Amniotic stem cell (primary cell): ENCODE data around the gene LYPD5.
A peak's percentile ranks its signal among the peaks of the same experiment; 100 is the strongest.
"Not testable (repeated sequence)": the region's sequence is repeated elsewhere in the genome, so short reads cannot be mapped to it uniquely, and the experiment has no call there.

Experiments
- DNase-seq: peaks from one replicate; lab custom pipeline; 2025; lab: John Stamatoyannopoulos, UW

The LYPD5 gene, protein sequence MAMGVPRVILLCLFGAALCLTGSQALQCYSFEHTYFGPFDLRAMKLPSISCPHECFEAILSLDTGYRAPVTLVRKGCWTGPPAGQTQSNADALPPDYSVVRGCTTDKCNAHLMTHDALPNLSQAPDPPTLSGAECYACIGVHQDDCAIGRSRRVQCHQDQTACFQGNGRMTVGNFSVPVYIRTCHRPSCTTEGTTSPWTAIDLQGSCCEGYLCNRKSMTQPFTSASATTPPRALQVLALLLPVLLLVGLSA

DNA sequence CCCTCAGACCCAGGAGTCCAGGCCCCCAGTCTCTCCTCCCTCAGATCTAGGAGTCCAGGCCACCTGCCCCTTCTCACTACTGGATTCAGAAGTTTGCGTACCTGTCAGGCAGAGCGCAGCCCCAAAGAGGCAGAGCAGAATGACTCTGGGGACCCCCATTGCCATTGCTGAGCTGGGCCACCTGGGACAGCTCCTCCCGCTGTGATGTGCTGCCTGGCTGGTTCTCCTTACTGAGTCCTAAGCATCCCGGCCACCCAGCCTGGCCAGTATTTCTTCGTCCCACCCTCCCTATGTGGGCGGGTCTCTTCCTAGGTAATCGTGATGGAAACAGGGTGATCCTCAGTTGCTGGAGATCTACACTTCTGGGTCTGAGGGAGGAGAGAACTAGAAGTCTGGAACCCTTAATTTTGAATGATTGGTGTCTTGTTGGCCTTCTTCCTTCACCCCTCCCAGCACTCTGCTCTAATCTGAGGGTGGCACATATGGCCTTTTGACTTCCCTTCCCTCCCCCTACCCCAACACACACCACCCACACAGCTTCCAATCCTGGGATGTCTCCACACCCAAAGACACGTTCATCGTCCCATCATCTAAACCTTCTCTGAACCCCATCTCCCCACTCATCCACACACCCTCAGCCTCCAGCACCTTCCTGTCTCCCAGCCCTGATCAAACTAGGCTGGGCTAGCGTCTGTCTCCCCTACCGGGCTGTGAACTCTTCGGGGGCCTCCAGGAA, at the start of gene LYPD5:
Gene LYPD5 (minus strand): TSS at position 232 of the 736 bp plus-strand sequence. CDS start 67 bp downstream, at position 165.
- DNase-seq = no peak

DNA sequence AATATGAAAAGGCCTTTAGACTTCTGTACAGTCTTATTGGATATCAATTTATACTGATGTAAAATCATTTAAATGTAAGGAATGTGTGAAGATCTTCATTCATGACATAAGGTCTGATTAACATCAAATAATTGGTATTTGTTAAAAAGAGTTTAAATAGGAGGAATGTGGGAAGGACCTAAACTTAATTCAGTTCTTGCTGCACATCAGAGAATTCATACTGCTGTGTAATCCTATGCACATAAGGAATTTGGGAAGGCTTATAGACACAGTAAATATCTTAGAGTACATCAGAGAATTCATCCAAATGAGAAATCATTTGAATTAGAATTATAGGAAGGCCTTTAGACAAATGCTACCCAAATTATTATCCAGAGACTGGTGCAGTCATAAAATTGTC, 46.6 kb upstream of the LYPD5 start:
- no peak for DNase-seq

DNA sequence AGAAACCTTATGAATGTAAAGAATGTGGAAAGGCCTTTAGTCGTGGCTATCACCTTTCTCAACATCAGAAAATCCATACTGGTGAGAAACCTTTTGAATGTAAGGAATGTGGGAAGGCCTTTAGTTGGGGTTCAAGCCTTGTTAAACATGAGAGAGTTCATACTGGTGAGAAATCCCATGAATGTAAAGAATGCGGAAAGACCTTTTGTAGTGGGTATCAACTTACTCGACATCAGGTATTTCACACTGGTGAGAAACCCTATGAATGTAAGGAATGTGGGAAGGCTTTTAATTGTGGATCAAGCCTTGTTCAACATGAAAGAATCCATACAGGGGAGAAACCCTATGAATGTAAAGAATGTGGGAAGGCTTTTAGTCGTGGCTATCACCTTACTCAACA, 45.6 kb upstream of the LYPD5 start:
- no peak for DNase-seq

DNA sequence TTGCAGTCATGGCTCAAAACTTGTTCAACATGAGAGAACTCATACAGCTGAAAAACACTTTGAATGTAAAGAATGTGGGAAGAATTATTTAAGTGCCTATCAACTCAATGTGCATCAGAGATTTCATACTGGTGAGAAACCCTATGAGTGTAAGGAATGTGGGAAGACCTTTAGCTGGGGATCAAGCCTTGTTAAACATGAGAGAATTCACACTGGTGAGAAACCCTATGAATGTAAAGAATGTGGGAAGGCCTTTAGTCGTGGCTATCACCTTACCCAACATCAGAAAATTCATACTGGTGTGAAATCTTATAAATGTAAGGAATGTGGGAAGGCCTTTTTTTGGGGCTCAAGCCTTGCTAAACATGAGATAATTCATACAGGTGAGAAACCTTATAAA, 45.0 kb upstream of the LYPD5 start:
- no peak for DNase-seq

DNA sequence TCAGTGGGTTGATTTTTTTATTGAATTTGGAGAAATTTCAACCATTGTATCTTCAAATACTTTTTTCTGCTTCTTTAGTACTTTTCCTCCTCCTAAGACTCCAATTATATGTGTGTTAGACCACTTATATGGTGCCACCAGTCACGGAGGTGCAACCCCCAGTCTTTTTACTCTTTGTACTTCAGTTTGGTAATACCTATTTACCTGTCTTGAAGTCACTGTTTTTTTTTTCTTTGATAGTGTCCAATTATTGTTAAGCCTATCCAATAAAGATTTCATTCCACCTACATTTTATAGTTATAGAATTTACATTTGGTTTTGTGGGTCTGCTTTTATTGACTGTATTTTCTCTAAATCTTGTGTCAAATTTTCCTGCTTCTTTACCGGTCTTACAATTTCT, 39.8 kb upstream of the LYPD5 start:
- no peak for DNase-seq

DNA sequence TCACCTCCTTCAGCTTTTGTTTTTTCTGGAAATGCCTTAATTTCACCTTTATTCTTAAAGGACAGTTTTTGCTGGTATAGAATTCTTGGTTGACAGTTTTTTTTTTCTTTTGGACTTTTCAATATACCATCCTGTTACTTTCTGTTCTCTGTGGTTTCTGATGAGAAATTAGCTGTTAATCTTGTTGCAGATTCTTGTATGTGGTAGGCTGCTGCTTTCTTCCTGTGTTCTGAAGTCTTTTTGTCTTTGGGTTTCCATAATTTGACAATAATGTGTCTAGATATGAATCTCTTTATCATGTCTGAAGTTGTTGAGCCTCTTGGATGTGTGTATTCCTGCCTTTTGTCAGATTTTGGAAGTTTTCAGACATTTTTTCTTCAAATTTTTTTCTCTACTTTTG, 36.9 kb upstream of the LYPD5 start:
- DNase-seq = no peak

DNA sequence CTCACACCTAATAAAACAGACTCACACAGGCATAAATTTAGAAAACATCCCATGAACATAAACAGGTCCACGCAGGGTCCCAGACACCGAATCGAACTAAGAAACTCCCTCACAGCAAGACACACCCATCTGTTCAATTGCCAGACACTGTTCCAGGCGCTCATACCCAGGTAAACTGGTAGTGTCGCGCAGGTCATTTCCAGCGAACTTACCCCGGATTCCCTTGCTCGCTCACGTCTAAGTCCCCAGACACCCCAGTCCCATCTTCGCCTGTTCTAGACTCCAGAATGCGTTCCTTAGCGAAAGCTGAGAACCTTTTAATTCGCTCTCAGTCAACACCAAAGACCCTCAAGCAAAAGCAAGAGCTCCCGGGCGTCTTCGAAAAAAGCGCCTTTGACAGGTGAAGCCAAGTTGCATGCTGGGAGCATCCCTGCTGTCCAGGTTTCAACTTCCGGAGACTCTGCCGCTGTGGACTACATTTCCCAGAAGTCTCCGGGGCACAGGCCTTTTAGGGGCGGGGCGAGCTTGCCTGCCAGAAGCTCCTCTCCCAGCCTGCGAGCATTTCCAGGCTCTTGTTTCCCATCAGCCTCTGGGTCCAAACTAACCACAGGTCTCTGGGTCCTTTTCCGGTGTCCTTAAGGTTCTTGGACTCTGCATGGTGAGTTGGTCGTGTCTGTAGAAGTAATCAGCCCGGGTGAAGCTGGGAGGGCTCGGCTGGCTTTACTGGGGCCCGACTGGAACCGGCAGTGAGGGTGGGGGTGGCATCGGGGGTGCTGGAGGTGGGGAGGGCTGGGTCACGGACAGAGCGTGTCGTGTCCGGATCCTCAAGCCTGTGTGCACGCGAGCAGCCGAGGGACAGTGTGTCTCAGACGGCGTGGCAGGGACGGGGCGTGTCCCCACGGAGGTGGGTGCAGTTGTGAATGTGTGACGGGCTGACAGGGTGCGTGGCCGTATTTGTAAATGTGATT, 24.8 kb upstream of the LYPD5 start, which contains the start of gene ZNF283:
Gene ZNF283 (plus strand): TSS at position 535 of the 968 bp plus-strand sequence. CDS start 6,184 bp downstream, outside the sequence.
- DNase-seq = peak; percentile 79

DNA sequence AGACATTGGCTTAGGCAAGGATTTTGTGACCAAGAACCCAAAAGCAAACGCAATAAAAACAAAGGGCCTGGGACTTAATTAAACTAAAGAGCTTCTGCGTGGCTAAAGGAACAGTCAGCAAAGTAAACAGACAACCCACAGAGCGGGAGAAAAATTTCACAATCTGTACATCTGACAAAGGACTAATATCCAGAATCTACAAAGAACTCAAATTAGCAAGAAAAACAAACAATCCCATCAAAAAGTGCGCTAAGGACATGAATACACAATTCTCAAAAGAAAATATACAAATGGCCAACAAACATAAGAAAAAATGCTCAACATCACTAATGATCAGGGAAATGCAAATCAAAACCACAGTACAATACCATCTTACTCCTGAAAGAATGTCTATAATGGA, 22.3 kb upstream of the LYPD5 start:
- DNase-seq = not testable (repeated sequence)

DNA sequence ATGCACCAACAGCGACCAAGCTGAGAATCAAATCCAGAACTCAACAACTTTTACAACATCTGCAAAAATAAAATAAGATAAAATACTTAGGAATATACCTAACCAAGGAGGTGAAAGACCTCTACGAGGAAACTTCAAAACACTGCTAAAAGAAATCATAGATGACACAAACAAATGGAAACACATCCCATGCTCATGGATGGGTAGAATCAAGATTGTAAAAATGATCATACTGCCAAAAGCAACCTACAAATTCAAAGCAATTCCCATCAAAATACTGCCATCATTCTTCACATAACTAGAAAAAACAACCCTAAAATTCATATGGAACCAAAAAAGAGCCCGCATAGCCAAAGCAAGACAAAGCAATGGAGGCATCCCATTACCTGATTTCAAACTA, 21.6 kb upstream of the LYPD5 start:
- not testable (repeated sequence) for DNase-seq

DNA sequence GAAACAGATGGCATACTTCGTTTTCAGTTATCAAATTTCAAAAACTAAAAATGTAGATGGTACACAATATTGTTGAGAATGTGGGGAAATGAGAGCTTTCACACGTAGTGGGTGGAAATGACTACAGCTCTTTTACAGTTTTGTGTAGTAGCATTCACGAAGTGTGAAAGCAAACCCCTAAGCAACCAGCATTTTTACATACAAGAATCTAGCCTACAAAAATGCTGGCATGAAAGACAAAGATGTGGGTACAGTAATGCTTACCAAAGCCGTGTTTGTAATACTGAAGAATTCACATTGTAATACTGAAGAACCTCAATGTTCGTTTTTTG, 18.6 kb upstream of the LYPD5 start:
- DNase-seq = no peak

DNA sequence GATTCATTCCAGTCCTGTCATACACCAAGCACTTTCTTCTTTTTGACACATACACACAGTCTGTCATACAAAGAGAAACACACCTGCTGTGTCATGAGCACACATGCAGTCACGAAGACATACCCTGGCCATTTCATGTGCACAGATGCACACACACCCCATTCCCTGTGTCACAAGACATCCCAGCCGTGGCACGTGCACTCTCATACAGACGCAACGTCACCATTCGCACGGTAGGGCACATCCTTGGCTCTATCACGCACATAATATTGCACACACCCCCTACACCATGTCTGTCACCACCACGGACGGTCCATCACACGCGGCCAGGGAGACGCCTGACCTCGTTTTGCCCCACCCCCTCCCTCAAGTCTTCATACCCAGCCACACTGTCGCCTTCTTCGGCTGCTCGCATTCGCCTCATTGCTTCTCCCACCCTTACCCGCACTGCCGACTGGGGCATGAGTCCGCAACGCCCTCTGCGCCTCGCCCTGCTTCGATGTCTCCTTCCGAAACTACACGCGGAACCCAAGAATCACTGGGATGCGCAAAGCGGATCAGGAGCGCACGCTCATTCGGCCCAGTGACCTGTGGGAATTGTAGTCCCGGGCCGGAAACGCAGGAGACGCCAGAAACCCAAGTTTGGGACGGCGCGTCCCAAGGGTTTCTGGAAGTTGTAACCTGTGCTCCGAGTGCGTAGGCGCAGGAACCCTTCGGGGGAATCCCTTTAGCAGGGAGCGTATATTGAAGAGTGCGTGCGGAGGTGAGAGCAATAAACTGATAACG, 18.0 kb upstream of the LYPD5 start:
- no peak for DNase-seq

DNA sequence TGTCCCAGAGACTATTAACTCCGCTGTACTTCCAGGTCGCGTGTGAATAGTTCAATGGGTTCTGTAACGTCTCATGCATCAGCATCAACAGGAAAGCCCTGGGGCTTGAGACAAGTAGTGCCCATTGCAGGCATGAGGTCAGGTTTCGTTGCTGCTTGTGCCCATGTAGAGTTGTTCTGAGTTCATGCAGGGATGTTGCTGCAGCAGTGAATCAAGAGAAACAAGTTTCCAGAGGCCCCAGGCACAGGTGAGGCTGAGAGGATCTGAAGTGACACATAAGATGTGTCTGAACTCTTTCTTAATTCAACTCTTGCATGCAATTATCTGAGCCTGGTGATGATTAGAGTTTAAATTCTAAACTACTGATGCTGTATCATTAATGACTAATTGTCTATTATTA, 16.3 kb upstream of the LYPD5 start:
- no peak for DNase-seq

DNA sequence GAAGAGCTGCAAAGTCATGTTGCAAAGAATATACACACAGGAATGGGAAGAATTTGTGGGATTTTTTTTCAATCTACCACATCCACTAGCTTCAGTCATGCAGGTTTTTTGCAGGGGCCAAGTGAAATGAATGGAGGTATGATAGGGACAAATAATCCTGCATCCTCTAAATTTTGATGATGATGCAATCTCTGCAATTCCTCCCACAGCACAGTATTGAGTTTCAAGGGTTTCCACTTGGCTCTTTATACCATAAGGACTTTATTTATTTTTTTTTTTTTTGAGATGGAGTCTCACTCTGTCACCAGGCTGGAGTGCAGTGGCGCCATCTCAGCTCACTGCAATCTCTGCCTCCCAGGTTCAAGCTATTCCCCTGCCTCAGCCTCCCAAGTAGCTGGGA, 15.2 kb upstream of the LYPD5 start:
- not testable (repeated sequence) for DNase-seq

DNA sequence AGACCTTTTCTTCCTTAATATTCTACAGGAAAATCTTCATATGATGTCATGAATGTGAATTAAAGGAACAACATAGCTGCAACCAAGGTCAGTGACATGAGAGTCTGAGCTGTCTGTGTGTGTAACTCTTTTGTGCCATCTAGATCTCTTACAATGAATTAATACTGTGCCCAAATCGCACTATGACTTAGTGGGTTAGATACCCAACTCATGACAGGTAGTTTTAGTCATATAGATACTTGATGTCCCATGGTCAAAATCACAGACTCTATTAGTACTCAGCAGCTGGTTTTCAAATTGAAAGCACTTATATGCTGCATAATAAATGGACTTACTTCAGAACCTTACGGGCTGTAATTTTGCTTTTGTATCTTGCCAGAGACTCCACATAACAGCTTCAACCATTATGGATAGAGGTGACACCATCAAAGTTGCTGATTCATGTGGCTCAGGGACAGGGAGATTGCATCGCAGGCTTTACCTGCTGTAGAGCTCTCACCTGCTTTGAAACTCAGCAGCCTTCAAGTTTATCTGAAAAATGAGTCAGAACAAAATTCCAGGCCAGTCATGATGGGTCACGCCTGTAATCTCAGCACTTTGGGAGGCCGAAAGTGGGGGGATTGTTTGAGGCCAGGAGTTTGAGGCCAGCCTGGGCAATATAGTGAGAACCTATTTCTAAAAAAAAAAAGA, 12.6 kb upstream of the LYPD5 start:
- DNase-seq = no peak

DNA sequence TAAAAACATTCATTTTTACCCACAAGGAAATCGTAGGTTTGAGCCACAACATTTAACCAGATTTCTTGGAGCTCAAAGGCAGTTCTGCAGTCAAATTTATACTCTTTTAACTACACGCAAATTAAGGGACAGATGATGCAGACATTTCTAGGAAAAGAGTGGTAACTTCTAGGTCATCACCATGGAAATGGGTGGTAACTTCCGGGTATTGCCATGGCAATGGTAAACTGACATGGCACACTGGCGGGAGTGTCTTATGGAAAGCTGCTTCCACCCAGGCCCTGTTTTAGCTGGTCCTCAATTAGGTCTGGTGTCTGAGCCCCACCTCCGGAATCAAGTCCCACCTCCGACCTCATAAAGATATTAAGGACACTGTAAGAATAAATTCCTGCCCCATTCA, 10.4 kb upstream of the LYPD5 start:
- no peak for DNase-seq

DNA sequence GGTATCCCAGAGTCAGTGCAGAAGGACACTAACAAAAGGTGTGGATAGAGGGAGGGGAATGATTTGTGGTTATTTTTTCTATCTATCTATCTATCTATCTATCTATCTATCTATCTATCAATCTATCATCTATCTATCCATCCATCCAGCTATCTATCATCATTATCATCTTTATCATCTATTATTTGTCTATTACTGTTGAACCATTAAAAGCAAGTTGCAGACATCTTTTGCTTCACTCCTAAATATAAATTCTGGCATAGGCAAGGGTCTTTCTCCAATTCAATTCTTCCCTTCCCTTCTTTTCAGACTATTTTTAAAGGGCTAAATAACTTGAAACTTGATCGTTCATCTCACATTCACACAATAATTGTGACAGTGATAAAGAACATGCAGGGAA, 10.0 kb upstream of the LYPD5 start:
- DNase-seq = no peak

DNA sequence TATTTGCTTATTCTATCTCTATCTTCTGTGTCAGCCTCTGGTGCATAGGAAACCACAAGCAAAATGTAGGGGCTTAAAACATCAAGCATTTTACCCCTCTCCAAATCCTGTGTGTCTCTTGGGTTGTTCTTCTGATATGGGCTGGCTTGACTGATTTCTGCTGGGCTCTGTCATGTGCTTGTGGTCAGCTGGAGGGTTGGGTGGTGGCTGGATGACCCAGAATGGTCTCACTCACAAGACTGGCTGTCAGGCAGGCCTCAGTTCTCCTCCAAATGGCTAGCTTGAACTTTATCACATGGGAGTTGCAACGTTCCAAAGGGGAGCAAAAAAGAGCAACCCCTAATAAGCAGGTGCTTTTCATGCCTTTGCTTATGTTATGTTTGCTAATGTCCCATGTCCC, 9.6 kb upstream of the LYPD5 start:
- no peak for DNase-seq

DNA sequence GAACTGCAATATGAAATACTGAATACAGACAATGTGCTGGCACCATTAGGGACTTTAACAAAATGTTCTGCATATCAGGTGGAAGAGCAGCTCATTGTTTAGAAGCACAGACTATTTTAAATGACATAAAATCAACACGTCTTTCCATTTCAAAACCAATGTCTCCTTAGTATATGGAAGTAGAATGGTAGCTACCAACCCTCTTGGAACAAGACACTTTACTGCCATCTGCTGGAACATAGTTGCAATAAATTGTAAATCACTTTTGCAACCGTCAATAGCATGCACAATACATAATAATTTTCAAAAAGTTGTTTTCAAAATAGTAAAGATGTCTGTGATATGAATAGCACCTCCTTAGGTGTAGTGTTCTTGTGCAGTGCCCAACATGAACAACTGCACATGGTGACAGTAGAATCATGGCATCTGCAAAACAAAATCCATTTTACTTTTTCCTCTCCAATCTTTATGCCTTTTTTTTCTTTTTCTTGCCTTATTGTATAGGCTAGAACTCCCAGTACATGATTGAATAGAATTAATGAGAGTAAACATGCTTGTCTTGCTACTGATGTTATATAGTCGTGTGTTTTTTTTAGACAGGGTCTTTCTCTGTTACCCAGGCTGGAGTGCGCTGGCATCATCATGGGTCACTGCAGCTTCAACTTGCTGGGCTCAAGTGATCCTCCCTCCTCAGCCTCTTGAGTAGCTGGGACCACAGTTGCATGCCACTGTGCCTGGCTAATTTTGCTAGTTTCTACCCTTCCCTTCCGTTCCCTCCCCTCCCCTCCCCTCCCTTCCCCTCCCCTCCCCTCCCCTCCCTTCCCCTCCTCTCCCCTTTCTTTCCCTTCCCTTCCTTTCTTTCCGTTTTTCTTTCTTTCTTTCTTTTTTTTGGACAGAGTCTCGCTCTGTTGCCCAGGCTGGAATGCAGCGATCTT, 7.8 kb upstream of the LYPD5 start:
- peak; percentile 27 for DNase-seq

DNA sequence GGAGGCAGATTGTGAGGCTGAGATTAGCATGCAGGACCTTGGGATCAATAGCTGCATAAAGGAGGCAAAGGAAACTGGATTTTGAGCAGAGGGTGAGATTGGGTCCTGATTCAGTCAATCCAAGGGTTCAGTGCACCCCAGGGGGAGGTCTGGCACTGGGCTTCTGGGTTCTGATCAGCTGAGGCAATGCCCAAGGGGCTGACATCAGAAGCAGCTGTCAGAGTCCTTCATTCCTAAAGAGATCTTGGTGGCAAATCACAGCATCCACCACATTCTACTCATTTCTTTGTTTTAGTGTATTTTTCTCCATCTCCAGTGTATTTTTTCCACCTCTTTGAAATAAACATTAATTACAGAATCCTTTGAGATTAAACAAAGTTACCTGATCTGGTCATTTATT, 5.4 kb upstream of the LYPD5 start:
- DNase-seq = no peak

DNA sequence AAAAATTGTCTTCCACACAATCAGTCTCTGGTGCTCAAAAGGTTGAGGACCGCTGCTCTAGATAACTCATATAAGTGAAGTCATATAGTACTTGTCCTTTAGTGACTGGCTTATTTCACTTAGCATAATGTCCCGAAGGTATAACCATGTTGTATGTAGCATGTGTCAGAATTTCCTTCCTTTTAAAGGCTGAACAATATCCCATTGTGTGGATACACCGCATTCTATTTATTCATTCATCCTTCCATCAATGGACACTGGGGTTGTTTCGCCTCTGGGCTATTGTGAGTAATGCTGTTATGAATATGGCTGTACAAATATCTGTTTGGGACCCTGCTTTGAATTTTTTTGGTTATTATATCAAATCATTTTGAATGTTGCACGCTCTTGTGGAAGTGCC, 4.6 kb upstream of the LYPD5 start:
- DNase-seq = no peak
